Prostate gland (tissue), 2 donors: ENCODE results near the gene XG. TPM values are rescaled to one million over a fixed set of nuclear protein-coding genes. Genes with fewer than 3 reads are reported as not detected.
A peak's percentile ranks its signal among the peaks of the same experiment; 100 is the strongest.
"Not testable (repeated sequence)": the region's sequence is repeated elsewhere in the genome, so short reads cannot be mapped to it uniquely, and the experiment has no call there.

ENCODE experiments used
- DNase-seq: peaks from one replicate; pipeline ENCODE4 v3.0.0-alpha.2; 2019; ENCODE audit warnings: low spot score
- H3K27ac ChIP-seq, 2 donors: fragments of 200-600 bp; sonication (generic); 2 replicates each; pipeline ENCODE4 v1.5.1; 2017 to 2019
- H3K27me3 ChIP-seq: fragments of 200-600 bp; sonication (generic); replicated peaks from 2 replicates; pipeline ENCODE4 v1.5.1; 2019; ENCODE audit not compliant: insufficient read depth
- H3K36me3 ChIP-seq, 2 donors: fragments of 200-600 bp; sonication (generic); 1 replicate in 1 of 2; 2 replicates in 1 of 2; pipeline versions ENCODE4 v1.5.1 to v1.8.1; 2017 to 2019
- H3K4me1 ChIP-seq: fragments of 200-600 bp; sonication (generic); replicated peaks from 2 replicates; pipeline ENCODE4 v1.5.1; 2019
- H3K4me3 ChIP-seq, 2 donors: fragments of 200-600 bp; sonication (generic); 2 replicates each; pipeline ENCODE4 v1.5.1; 2017 to 2019
- H3K9me3 ChIP-seq: fragments of 200-600 bp; sonication (generic); 2 replicates; pipeline ENCODE4 v1.5.1; 2017
- POLR2A ChIP-seq: fragments of 450-650 bp; IDR thresholded peaks from one replicate; pipeline ENCODE4 v1.6.1; 2016; ENCODE audit warnings: antibody characterized with exemption, mild to moderate bottlenecking
- POLR2AphosphoS5 ChIP-seq: sonication (generic); formaldehyde crosslinking; IDR thresholded peaks from one replicate; pipeline ENCODE4 v1.6.1; 2017; ENCODE audit warnings: antibody characterized with exemption
- WGBS: methylation state at CpG from one replicate; pipeline ENCODE4 v1.1.5; 2018; 5-methylcytosine and 5-hydroxymethylcytosine counted together
- intact Hi-C: fragments of 100-400 bp; cut with DNase I; formaldehyde crosslinking; loops from one replicate; pipeline ENCODE4 v1.14.2; 2022
- total RNA-seq, 2 donors: library from RNA; depleted of rRNA; stranded (reverse); fragments of >200 nt; gene quantifications; one replicate each; pipeline ENCODE4 v1.1.0, GENCODE V29; 2016
- TF ChIP-seq, protein P1 (sequence below), 4 experiments: fragments of 200-600 bp in 2 of 4; fragments of 450-650 bp in 2 of 4; sonication (generic) in 2 of 4; IDR thresholded peaks; 1 replicate in 3 of 4; 2 replicates in 1 of 4; pipeline ENCODE4 v1.5.1; 2016 to 2019; ENCODE audit warnings: antibody characterized with exemption in 4 of 4, mild to moderate bottlenecking in 2 of 4, moderate library complexity in 2 of 4

XG gene
- total RNA-seq, 2 donors from 2014 or later, result 2.5 to 6.9 TPM

GRCh38 chrX:2811271-2811670, 59.4 kb downstream of the XG start:
- Histone ChIP-seq H3K36me3 (no peaks in the 10 kb centered on the region), H3K4me1 (no peaks in the 10 kb centered on the region), H3K27me3 (no peaks in the 10 kb centered on the region), H3K9me3 (no peaks in the 10 kb centered on the region), H3K4me3 (no peak overlapping the region), H3K27ac (no peak overlapping the region)
- 65% methylated on average over 5 of the region's 5 CpGs for WGBS
- TF ChIP-seq POLR2A (no peak), POLR2AphosphoS5 (no peak)
- TF ChIP-seq, protein P1, sequence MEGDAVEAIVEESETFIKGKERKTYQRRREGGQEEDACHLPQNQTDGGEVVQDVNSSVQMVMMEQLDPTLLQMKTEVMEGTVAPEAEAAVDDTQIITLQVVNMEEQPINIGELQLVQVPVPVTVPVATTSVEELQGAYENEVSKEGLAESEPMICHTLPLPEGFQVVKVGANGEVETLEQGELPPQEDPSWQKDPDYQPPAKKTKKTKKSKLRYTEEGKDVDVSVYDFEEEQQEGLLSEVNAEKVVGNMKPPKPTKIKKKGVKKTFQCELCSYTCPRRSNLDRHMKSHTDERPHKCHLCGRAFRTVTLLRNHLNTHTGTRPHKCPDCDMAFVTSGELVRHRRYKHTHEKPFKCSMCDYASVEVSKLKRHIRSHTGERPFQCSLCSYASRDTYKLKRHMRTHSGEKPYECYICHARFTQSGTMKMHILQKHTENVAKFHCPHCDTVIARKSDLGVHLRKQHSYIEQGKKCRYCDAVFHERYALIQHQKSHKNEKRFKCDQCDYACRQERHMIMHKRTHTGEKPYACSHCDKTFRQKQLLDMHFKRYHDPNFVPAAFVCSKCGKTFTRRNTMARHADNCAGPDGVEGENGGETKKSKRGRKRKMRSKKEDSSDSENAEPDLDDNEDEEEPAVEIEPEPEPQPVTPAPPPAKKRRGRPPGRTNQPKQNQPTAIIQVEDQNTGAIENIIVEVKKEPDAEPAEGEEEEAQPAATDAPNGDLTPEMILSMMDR (IDR thresholded peaks at IDR 0.05), result no peak
- intact Hi-C loops, result loop anchor here (10.0 kb wide), 1 partner anchor 166 kb away; no protein-coding TSS in a partner anchor
- no peak for DNase-seq

- TF ChIP-seq, protein P1 (IDR thresholded peaks at IDR 0.05), result peak in 3 of 4 experiments; percentile 32 to 63 (median 57)
- peak; percentile 6 for TF ChIP-seq POLR2AphosphoS5
- H3K4me1 ChIP-seq, H3K27me3 ChIP-seq, H3K4me3 ChIP-seq, H3K27ac ChIP-seq, H3K9me3 ChIP-seq, H3K36me3 ChIP-seq: not testable (repeated sequence)
- WGBS, result 13% methylated on average over 15 of the region's 16 CpGs
- DNase-seq, result peak; percentile 22
- intact Hi-C loops, result loop anchor here (10.0 kb wide), 1 partner anchor 168 kb away; no protein-coding TSS in a partner anchor
Observed at GRCh38 chrX:2812161-2812907, 60.5 kb downstream of the XG start.

DNA sequence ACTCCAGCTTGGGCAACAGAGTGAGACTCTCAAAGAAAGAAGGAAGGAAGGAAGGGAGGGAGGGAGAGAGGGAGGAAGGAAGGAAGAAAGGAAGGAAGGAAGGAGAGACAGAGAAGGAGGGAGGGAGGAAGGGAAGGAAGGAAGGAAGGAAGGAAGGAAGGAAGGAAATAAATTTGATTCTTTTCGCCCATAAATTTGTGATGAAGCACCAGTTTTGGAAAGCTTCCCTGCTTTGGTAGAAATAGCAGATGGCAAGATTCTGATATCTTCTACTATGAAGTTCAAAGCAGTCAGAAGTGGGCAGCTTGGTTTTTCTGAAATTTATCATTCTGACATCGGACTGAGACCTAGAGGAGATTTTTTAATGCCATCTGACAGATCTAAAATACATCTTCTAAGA, 65.2 kb downstream of the XG start:
- DNase-seq, result no peak
- H3K27me3 ChIP-seq, result no peaks in the 10 kb centered on the region
- no peaks in the 10 kb centered on the region for H3K36me3 ChIP-seq
- no peaks in the 10 kb centered on the region for H3K4me1 ChIP-seq
- H3K9me3 ChIP-seq, result no peaks in the 10 kb centered on the region
- intact Hi-C loops, result loop anchor here (10.0 kb wide), 1 partner anchor 172 kb away; no protein-coding TSS in a partner anchor
- no peak overlapping the region for H3K4me3 ChIP-seq
- TF ChIP-seq, protein P1 (IDR thresholded peaks at IDR 0.05), result no peak
- TF ChIP-seq POLR2A (no peak), POLR2AphosphoS5 (no peak)
- H3K27ac ChIP-seq, result no peak overlapping the region
- 69% methylated on average over 2 of the region's 2 CpGs for WGBS

DNA sequence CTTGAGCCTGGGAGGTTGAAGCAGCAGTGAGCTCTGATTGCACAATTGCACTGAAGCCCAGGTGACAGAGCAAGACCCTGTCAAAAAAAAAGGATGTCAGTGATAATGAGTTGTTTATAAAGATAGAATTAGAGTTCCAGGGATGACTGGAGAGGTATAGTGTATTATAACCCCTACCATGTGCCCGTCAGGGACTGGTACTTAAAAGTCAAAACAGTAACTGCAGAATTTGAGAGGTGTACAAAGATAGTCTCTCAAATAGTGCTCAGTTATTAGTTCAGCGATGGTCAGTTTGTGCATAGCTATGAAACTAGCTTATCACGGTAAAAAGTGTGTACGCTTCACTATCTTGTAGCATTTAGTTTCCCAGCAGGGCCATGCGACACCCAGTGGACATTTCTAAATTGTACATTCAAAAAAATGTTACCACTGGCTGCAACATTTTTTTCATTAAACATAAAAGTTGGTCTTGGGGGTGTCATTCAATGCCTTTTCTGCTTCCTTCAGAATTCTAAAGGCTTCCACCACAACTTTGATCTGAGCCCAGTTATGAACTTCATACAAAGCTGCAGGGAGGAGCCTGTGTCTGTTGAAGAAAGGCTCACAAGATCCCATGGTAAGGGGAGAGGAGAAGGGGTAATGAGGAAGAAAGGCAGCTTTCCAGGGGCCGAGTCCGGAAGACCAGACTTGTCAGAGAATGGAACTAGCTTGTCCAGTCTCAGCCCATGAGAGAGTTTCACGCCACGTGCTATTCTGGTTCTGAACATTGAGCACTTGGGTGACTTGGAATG, 67.7 kb downstream of the XG start:
- H3K4me1 ChIP-seq, result no peaks in the 10 kb centered on the region
- no peaks in the 10 kb centered on the region for H3K36me3 ChIP-seq
- no peaks in the 10 kb centered on the region for H3K27me3 ChIP-seq
- H3K9me3 ChIP-seq, result no peaks in the 10 kb centered on the region
- intact Hi-C loops, result loop anchor here (10.0 kb wide), 1 partner anchor 175 kb away; no protein-coding TSS in a partner anchor
- TF ChIP-seq POLR2A (no peak), POLR2AphosphoS5 (no peak)
- TF ChIP-seq, protein P1 (IDR thresholded peaks at IDR 0.05), result peak in 2 of 4 experiments; percentile 18 to 38
- DNase-seq, result no peak
- WGBS, result 51% methylated on average over 9 of the region's 9 CpGs
- H3K27ac ChIP-seq, result no peak overlapping the region
- no peak overlapping the region for H3K4me3 ChIP-seq
